Nephron (organoid): Measurements from ENCODE around the gene CERS6.

Source experiments
- H3K27ac Mint-ChIP-seq, 3 experiments: 2 replicates each; pipeline ENCODE4 v1.8.0; 2020; ENCODE audit warnings: mixed read lengths in 3 of 3, mild to moderate bottlenecking in 2 of 3, moderate library complexity in 1 of 3
- H3K27me3 Mint-ChIP-seq: 2 replicates; pipeline ENCODE4 v1.8.0; 2021; ENCODE audit warnings: low read depth, mild to moderate bottlenecking, moderate library complexity, mixed read lengths
- H3K36me3 Mint-ChIP-seq: 2 replicates; pipeline ENCODE4 v1.8.0; 2020; ENCODE audit warnings: low read depth, mixed read lengths
- H3K4me1 Mint-ChIP-seq: 2 replicates; pipeline ENCODE4 v1.8.0; 2020; ENCODE audit warnings: mixed read lengths
- H3K4me3 Mint-ChIP-seq, 3 experiments: 2 replicates each; pipeline ENCODE4 v1.8.0; 2020; ENCODE audit warnings: mild to moderate bottlenecking in 3 of 3, mixed read lengths in 3 of 3, moderate library complexity in 2 of 3
- H3K9me3 Mint-ChIP-seq: 2 replicates; pipeline ENCODE4 v1.8.0; 2020; ENCODE audit warnings: mixed read lengths
- CTCF ChIP-seq, 3 experiments: fragments of 200-600 bp; sonication (generic); IDR thresholded peaks; one replicate each; pipeline ENCODE4 v1.5.0; 2021; ENCODE audit warnings: antibody characterized with exemption in 3 of 3; ENCODE audit not compliant: unreplicated experiment in 3 of 3

Gene CERS6

GRCh38 chr2:168796090-168796577 lies 340.1 kb downstream of the CERS6 start:
- H3K4me1 Mint-ChIP-seq: peaks cover 22% of the 10 kb centered on the region
- H3K27ac Mint-ChIP-seq: peak overlapping the region; percentile 22 to 74 (median 28)
- H3K27me3 Mint-ChIP-seq: peaks cover 3% of the 10 kb centered on the region
- H3K9me3 Mint-ChIP-seq: no peaks in the 10 kb centered on the region
- TF ChIP-seq CTCF (IDR thresholded peaks at IDR 0.05; ENCODE audit: unreplicated experiment in 3 of 3): no peak
- no peak overlapping the region for H3K4me3 Mint-ChIP-seq
- no peaks in the 10 kb centered on the region for H3K36me3 Mint-ChIP-seq

- H3K4me3 Mint-ChIP-seq: no peak overlapping the region
- no peaks in the 10 kb centered on the region for H3K9me3 Mint-ChIP-seq
- peaks cover 3% of the 10 kb centered on the region for H3K27me3 Mint-ChIP-seq
- H3K27ac Mint-ChIP-seq: peak overlapping the region; percentile 22 to 74 (median 28)
- H3K4me1 Mint-ChIP-seq: peaks cover 24% of the 10 kb centered on the region
- H3K36me3 Mint-ChIP-seq: no peaks in the 10 kb centered on the region
- TF ChIP-seq CTCF (IDR thresholded peaks at IDR 0.05; ENCODE audit: unreplicated experiment in 3 of 3): no peak
These were observed 340.7 kb downstream of the CERS6 start for GRCh38 chr2:168796583-168797285.

GRCh38 chr2:168797286-168797655 lies 341.2 kb downstream of the CERS6 start:
- Mint-ChIP-seq H3K9me3 (no peaks in the 10 kb centered on the region), H3K36me3 (no peaks in the 10 kb centered on the region), H3K4me3 (no peak overlapping the region), H3K27me3 (peaks cover 4% of the 10 kb centered on the region), H3K4me1 (peaks cover 29% of the 10 kb centered on the region), H3K27ac (no peak overlapping the region)
- TF ChIP-seq CTCF (IDR thresholded peaks at IDR 0.05; ENCODE audit: unreplicated experiment in 3 of 3): no peak

GRCh38 chr2:168798076-168798887 lies 342.2 kb downstream of the CERS6 start:
- peaks cover 36% of the 10 kb centered on the region for H3K4me1 Mint-ChIP-seq
- peak overlapping the region in 1 of 3 experiments; percentile 17 for H3K4me3 Mint-ChIP-seq
- peaks cover 8% of the 10 kb centered on the region for H3K27me3 Mint-ChIP-seq
- no peaks in the 10 kb centered on the region for H3K36me3 Mint-ChIP-seq
- TF ChIP-seq CTCF (IDR thresholded peaks at IDR 0.05; ENCODE audit: unreplicated experiment in 3 of 3): no peak
- H3K9me3 Mint-ChIP-seq: no peaks in the 10 kb centered on the region
- H3K27ac Mint-ChIP-seq: peak overlapping the region in 2 of 3 experiments; percentile 72 to 74

GRCh38 chr2:168798888-168799410 lies 342.9 kb downstream of the CERS6 start:
- Mint-ChIP-seq H3K36me3 (no peaks in the 10 kb centered on the region), H3K4me3 (no peak overlapping the region), H3K27me3 (peaks cover 8% of the 10 kb centered on the region), H3K4me1 (peaks cover 37% of the 10 kb centered on the region), H3K9me3 (no peaks in the 10 kb centered on the region), H3K27ac (peak overlapping the region in 1 of 3 experiments; percentile 72)
- TF ChIP-seq CTCF (IDR thresholded peaks at IDR 0.05; ENCODE audit: unreplicated experiment in 3 of 3): no peak
